ENCODE results near the gene SSH2. TPM values are rescaled to one million over a fixed set of nuclear protein-coding genes. Genes with fewer than 3 reads are reported as not detected.
"Not testable (repeated sequence)": the region's sequence is repeated elsewhere in the genome, so short reads cannot be mapped to it uniquely, and the experiment has no call there.

Gene SSH2
- total RNA-seq, 1 experiment from 2014 or later = 45.1 TPM

DNA sequence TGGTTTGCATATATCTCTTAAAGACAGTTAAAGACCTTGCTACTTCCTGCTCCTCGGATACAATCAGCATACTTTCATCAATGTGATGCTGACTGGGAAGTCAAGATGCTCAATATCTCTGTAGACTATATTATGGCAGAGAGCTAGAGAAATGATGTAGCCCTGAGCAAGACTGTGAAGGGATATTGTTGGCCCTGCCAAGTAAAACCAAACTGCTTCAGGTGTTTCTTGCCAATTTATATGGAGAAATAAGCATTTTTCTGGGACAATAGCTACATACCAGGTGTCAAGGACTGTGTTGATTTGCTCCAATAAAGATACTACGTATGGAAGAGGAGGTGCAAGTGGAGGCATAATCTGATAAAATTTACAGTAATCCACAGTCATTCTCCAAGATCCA, 6.7 kb upstream of the SSH2 start:
- ChIA-PET CTCF (no interaction called here), POLR2A (ENCODE audit: unreplicated experiment) (interaction anchor here (0.7 kb wide), 1 partner anchor 17 kb away, joined by 7 read pairs; no protein-coding TSS in a partner anchor)

DNA sequence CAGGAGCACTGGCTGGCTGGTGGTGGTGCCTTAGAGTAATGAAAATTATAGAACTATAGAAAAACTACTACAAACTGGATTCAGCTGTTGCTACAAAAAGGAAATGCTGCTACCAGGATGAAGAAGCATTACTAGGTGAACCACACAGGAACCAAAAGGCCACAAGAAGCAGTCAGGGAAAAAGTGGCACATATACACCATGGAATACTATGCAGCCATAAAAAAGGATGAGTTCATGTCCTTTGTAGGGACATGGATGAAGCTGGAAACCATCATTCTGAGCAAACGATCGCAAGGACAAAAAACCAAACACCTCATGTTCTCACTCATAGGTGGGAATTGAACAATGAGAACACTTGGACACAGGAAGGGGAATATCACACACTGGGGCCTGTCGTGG, 5.9 kb upstream of the SSH2 start:
- H3K4me2 ChIP-seq; H3K79me2 ChIP-seq (ENCODE audit: low read depth); POLR2A ChIA-PET (ENCODE audit: unreplicated experiment); H3K9me2 ChIP-seq (ENCODE audit: insufficient read depth); intact Hi-C loops (cut with micrococcal nuclease; ENCODE audit: unreplicated experiment); BruUV-seq (replicated peaks); H3K9me3 ChIP-seq (ENCODE audit: insufficient read depth, low read depth); H4K20me1 ChIP-seq (ENCODE audit: insufficient read depth); H3K27me3 ChIP-seq (ENCODE audit: insufficient read depth, low read depth); H3F3A ChIP-seq (ENCODE audit: insufficient read depth, low read depth); CTCF ChIA-PET; H3K27ac ChIP-seq; H3K4me1 ChIP-seq (replicated peaks; ENCODE audit: insufficient read depth); H3K36me3 ChIP-seq (ENCODE audit: low read depth); H2AFZ ChIP-seq; H3K4me3 ChIP-seq; DNase-seq: not testable (repeated sequence)

More for the DNA sequence above, 6.7 kb upstream of the SSH2 start:
- no peak for DNase-seq
- no peaks in the 10 kb centered on the region for H3K9me2 ChIP-seq (ENCODE audit: insufficient read depth)
- no peak overlapping the region for H3K4me3 ChIP-seq
- no peaks in the 10 kb centered on the region for H3F3A ChIP-seq (ENCODE audit: insufficient read depth, low read depth)
- intact Hi-C loops (cut with micrococcal nuclease; ENCODE audit: unreplicated experiment) = no loop called here
- H3K9me3 ChIP-seq (ENCODE audit: insufficient read depth, low read depth) = no peaks in the 10 kb centered on the region
- 0 out of 2 replicates have a peak, but pooled peaks cover 1% of the 10 kb centered on the region for H3K4me1 ChIP-seq (replicated peaks; ENCODE audit: insufficient read depth)
- H3K27ac ChIP-seq = no peak overlapping the region
- BruUV-seq (replicated peaks) = no TSS peak
- H3K36me3 ChIP-seq (ENCODE audit: low read depth) = no peaks in the 10 kb centered on the region
- no peak overlapping the region for H2AFZ ChIP-seq
- no peaks in the 10 kb centered on the region for H3K27me3 ChIP-seq (ENCODE audit: insufficient read depth, low read depth)
- H3K4me2 ChIP-seq = no peak overlapping the region
- TF ChIP-seq, protein P1, sequence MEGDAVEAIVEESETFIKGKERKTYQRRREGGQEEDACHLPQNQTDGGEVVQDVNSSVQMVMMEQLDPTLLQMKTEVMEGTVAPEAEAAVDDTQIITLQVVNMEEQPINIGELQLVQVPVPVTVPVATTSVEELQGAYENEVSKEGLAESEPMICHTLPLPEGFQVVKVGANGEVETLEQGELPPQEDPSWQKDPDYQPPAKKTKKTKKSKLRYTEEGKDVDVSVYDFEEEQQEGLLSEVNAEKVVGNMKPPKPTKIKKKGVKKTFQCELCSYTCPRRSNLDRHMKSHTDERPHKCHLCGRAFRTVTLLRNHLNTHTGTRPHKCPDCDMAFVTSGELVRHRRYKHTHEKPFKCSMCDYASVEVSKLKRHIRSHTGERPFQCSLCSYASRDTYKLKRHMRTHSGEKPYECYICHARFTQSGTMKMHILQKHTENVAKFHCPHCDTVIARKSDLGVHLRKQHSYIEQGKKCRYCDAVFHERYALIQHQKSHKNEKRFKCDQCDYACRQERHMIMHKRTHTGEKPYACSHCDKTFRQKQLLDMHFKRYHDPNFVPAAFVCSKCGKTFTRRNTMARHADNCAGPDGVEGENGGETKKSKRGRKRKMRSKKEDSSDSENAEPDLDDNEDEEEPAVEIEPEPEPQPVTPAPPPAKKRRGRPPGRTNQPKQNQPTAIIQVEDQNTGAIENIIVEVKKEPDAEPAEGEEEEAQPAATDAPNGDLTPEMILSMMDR (conservative IDR thresholded peaks at IDR 0.05) = no peak
- TF ChIP-seq EZH2 (IDR thresholded peaks at IDR 0.05; ENCODE audit: low read depth) = no peak
- H3K79me2 ChIP-seq (ENCODE audit: low read depth) = no peaks in the 10 kb centered on the region
- no peaks in the 10 kb centered on the region for H4K20me1 ChIP-seq (ENCODE audit: insufficient read depth)

DNA sequence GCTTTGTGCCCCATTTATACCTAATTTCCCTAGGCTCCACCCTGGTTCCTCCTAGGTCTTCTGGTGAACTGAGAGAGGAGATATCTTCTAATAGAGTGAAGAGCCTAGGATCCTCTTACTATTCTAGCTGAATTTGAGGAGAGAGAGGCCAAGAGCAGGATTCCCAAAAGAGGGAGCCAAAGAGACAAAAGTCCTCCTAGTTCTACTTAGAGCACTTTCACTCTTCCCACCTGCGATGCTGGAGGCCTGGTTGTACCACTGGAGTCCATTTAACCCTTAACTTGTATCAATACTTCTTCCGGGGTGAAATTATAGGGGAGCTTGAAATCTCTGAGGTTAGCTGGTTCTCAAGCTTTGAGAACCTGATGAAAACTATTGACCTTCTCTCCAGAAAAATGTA, 3.4 kb upstream of the SSH2 start:
- intact Hi-C loops (cut with micrococcal nuclease; ENCODE audit: unreplicated experiment) = no loop called here
- Histone ChIP-seq H3K4me3 (no peak overlapping the region), H3K79me2 (ENCODE audit: low read depth) (peaks cover 14% of the 10 kb centered on the region), H3K36me3 (ENCODE audit: low read depth) (no peaks in the 10 kb centered on the region), H3K4me2 (peak overlapping the region; percentile 26; the same call in 1 of the 2 replicates), H3K4me1 (replicated peaks; ENCODE audit: insufficient read depth) (peaks cover 15% of the 10 kb centered on the region), H2AFZ (no peak overlapping the region), H3K27me3 (ENCODE audit: insufficient read depth, low read depth) (no peaks in the 10 kb centered on the region), H4K20me1 (ENCODE audit: insufficient read depth) (no peaks in the 10 kb centered on the region), H3K9me2 (ENCODE audit: insufficient read depth) (no peaks in the 10 kb centered on the region), H3K9me3 (ENCODE audit: insufficient read depth, low read depth) (no peaks in the 10 kb centered on the region), H3F3A (ENCODE audit: insufficient read depth, low read depth) (peaks cover 20% of the 10 kb centered on the region; the same call in 1 of the 2 replicates), H3K27ac (no peak overlapping the region)
- DNase-seq = no peak
- no peak for TF ChIP-seq EZH2 (IDR thresholded peaks at IDR 0.05; ENCODE audit: low read depth)
- TF ChIP-seq, protein P1 (conservative IDR thresholded peaks at IDR 0.05) = no peak; the same call in 1 of the 2 replicates
- POLR2A ChIA-PET (ENCODE audit: unreplicated experiment) = no interaction called here
- CTCF ChIA-PET = interaction anchor here (0.6 to 1.7 kb wide), 3 partner anchors 14 to 162 kb away, joined by 3 read pairs; no protein-coding TSS in a partner anchor
- no TSS peak for BruUV-seq (replicated peaks)
